Bone marrow (tissue), 2 donors: ENCODE measurements around the gene RAN.
A peak's percentile ranks its signal among the peaks of the same experiment; 100 is the strongest.
"Not testable (repeated sequence)": the region's sequence is repeated elsewhere in the genome, so short reads cannot be mapped to it uniquely, and the experiment has no call there.

ENCODE experiments used
- DNase-seq, 2 donors: peaks; one replicate each; lab custom pipeline; 2025; lab: John Stamatoyannopoulos, UW

The RAN gene

DNA sequence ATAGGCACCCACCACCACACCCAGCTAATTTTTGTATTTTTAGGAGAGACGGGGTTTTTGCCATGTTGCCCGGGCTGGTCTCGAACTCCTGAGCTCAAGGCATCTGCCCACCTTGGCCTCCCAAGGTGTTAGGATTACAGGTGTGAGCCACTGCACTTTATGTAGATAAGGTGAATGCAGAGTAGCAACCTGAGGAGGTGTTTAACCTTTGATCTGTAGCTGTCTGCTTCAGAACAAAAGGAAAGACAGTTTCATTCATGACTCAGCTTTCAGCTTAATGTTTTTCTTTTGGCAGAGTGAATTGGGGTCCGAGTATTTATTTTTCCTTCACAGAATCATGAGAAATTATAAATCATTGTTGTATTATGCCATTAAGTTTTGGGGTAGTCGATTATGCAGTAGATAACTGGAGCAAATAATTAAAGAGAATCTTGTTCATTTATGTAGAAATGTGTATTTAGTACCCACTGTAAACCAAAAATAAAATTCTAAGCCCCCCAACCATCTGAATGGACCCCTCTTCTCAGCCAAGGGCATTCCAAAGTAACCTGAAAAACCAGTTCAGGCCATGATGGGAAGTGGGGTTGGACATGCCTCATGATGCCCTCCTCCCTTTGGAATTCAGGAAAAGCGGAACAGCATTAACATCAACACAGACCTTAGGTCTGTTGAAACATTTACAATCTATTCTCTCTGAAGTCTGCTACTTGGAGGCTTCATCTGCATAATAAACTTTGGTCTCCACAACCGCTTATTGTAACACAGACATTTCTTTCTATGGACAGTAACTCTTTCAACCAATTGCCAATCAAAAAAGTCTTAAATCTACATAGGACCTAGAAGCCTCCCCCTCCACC lies 22.1 kb upstream of the RAN start:
- DNase-seq: no peak

DNA sequence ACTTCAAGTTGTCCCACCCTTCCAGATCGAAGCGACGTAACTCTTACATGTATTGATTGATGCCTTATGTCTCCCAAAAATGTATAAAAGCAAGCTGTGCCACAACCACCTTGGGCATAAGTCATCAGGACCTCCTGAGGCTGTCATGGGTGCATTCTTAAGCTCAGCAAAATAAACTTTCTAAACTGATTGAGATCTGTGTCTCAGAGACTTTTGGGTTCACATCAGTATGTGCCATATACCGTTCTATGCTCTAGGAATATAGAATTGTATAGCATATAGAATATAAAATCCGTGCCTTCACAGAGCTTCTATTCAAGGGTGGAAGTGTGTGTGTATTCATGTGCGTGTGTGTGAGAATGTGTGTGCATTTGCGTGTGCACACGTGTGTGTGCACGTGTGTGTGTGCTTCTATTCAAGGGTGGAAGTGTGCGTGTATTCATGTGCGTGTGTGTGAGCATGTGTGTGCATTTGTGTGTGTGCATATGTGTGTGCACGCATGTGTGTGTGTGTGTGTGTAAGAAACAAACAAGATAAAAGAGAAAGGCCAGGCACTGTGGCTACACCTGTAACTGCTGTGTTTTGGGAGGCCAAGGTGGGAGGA lies 21.3 kb upstream of the RAN start:
- DNase-seq: no peak

- DNase-seq: no peak
Observed at GRCh38 chr12:130856088-130856487, 15.8 kb upstream of the RAN start.

GRCh38 chr12:130858084-130858483 lies 13.8 kb upstream of the RAN start:
- DNase-seq: no peak

DNA sequence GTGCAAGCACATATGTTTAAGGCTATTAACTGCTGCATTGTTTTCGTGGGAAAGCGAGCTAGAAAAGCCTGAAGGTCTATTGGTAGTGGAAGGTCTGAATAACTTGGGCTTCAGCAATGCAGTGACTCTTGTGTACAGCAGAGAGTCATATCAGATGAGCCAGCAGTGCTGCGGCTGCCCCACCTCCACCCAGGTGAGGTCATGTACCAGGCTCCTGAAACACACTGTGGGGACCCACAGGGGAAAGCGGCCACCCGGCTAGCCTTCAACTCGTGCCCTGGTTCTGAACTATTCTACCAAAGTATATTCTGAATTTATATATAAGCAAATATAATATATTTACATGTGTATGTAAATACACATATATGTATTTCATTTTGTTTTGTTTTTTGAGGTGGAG lies 12.7 kb upstream of the RAN start:
- no peak for DNase-seq

DNA sequence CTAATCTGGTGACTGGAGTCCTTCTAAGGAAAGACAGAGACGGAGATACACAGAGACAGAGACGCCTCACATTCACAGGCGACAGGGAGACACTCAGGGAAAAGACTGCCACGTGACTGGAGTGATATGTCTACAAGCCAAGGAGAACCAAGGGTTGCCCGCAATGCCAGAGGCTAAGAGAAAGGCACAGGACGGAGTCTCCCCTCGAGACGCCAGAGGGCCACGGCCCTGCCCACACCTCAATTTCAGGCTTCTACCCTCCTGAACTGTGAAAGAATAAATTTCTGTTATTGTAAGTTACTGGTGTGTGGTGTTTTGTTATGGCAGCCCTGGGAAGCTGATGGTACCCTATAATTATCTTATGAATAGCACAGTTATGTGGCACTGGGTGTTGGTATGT lies 11.6 kb upstream of the RAN start:
- DNase-seq: no peak

GRCh38 chr12:130862161-130862560 lies 9.7 kb upstream of the RAN start:
- DNase-seq: no peak

DNA sequence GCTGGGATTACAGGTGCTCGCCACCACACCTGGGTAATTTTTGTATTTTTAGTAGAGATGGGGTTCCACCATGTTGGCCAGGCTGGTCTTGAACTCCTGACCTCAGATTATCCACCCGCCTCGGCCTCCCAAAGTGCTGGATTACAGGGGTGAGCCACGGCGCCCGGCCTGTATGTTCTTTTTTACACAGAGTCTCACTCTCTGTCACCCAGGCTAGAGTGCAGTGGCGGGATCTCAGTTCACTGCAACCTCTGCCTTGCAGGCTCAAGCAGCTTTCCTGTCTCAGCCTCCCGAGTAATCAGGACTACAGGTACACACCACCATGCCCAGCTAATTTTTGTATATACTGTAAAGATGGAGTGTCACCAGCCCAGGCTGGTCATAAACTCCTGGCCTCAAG lies 9.1 kb upstream of the RAN start:
- not testable (repeated sequence) for DNase-seq

DNA sequence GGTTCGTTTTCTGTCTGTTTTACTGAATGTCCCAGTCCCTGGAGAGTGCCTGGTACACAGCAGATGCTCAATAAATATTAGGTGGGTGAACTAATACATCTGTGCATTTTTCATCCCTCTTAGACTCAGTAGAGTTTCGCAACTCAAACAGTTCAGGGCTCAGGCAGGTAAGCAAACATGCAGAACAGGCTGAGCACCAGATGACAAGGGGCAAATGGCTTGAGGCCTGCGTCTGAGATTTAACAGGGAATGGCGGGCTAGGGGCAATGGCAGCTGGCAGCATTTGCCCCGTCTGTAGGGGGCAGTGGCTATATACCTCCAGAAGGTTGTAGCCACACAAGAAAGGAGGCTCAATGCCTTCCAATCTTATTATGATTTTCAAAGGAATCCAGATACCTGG lies 8.6 kb upstream of the RAN start:
- DNase-seq: no peak

DNA sequence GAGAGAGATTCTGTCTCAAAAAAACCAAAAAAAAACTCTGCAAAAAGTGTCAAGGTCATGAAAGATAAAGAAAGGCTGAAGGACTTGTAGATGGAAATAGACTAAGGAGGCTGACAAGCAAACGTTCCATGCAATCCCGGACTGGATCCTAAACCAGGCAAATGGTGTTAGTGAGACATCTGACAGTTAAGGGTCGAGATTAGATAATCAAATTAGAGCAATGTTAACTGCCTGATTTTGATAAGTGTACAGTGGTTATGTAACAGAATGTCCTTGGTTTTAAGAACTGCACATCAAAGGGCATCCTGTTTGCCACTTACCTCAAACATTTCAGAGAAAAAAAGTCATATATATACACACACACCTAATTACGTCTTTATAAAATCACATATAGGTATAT lies 3.5 kb upstream of the RAN start:
- no peak for DNase-seq

- DNase-seq: peak in 1 of 2 donors; percentile 46
Observed at GRCh38 chr12:130870442-130871285, 1.2 kb upstream of the RAN start.

GRCh38 chr12:130872179-130873096 lies 572 bp downstream of the RAN start:
- DNase-seq: peak in 1 of 2 donors; percentile 80

GRCh38 chr12:130873106-130873795 lies 1.4 kb downstream of the RAN start:
- DNase-seq: no peak

- DNase-seq: no peak
Observed at GRCh38 chr12:130873825-130874224, 2.0 kb downstream of the RAN start.

GRCh38 chr12:130874696-130875095 lies 2.8 kb downstream of the RAN start:
- DNase-seq: no peak

DNA sequence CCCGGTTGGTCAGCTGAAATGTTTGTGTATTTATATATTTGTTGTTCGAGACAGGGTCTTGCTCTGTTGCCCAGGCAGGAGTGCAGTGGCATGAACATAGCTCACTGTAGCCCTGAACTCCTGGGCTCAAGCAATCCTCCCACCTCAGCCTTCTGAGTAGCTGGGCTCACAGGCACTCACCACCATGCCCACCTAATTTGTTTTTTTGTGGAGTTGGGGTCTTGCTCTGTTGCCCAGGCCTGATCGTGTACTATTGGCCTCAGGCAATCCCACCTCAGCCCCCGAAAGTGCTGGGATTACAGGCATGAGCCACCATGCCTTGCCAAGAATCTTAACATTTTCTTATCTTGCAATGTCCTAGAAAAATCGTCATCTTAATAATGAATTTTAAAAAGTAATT lies 3.3 kb downstream of the RAN start:
- DNase-seq: no peak

DNA sequence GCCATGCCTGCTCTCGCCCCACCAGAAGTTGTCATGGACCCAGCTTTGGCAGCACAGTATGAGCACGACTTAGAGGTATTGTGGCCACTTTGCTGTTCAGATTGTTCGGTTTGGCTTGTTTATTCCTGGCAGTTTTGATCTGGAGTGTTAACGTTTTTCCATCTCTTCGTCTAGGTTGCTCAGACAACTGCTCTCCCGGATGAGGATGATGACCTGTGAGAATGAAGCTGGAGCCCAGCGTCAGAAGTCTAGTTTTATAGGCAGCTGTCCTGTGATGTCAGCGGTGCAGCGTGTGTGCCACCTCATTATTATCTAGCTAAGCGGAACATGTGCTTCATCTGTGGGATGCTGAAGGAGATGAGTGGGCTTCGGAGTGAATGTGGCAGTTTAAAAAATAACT lies 3.8 kb downstream of the RAN start:
- not testable (repeated sequence) for DNase-seq

GRCh38 chr12:130876297-130876696 lies 4.4 kb downstream of the RAN start:
- DNase-seq: no peak

DNA sequence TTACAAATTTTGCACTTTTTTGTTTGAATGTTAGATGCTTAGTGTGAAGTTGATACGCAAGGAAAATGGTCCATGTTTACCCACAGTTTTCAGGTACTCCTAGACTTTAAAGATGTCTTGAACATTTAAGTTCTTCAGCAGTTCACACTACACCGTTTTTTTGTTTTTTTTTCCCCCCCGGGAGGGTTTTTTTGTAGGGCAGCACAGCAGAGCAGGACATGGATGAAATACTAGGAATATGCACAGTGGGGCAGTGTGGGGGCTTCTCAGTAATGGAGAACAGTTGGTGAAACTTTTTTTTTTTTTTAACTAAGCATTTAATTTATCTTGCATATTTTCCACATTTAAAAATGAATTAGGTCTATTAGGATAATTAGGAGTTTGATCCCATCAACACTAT lies 4.9 kb downstream of the RAN start:
- DNase-seq: no peak

GRCh38 chr12:130877333-130877732 lies 5.5 kb downstream of the RAN start:
- no peak for DNase-seq
